GM10266 (cell line): Measurements from ENCODE around the gene ITPR3.

Experiments
- DNase-seq: peaks from one replicate; pipeline ENCODE4 v3.0.0; 2012; ENCODE audit errors: extremely low spot score
- TF ChIP-seq, protein P1 (sequence below): IDR thresholded peaks from 2 replicates; pipeline ENCODE4 v1.5.1; 2012; ENCODE audit warnings: mild to moderate bottlenecking, low read depth; ENCODE audit not compliant: control insufficient read depth, insufficient read depth; ENCODE audit errors: missing control alignments

ITPR3 gene

DNA sequence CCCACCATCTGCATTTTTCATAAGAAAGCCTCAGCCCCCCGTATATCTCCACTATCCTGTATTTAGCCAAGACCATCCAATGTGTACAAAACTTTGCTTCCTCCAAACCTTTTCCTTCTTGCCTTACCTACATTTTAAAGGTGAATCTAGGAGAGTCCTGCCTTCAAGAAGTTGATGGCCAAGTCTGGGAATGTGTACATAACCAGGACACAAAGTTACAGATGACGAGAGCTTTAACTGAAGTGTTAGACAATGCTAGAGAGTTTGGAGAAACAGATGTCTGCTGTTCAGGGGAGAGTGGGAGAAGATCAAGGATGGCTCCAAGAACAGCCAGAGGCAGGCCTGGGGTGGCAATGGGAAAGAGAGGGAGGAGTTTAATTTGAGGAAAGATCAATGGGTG is 92.7 kb downstream of the ITPR3 start:
- TF ChIP-seq, protein P1, sequence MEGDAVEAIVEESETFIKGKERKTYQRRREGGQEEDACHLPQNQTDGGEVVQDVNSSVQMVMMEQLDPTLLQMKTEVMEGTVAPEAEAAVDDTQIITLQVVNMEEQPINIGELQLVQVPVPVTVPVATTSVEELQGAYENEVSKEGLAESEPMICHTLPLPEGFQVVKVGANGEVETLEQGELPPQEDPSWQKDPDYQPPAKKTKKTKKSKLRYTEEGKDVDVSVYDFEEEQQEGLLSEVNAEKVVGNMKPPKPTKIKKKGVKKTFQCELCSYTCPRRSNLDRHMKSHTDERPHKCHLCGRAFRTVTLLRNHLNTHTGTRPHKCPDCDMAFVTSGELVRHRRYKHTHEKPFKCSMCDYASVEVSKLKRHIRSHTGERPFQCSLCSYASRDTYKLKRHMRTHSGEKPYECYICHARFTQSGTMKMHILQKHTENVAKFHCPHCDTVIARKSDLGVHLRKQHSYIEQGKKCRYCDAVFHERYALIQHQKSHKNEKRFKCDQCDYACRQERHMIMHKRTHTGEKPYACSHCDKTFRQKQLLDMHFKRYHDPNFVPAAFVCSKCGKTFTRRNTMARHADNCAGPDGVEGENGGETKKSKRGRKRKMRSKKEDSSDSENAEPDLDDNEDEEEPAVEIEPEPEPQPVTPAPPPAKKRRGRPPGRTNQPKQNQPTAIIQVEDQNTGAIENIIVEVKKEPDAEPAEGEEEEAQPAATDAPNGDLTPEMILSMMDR: no peak
- no peak for DNase-seq

DNA sequence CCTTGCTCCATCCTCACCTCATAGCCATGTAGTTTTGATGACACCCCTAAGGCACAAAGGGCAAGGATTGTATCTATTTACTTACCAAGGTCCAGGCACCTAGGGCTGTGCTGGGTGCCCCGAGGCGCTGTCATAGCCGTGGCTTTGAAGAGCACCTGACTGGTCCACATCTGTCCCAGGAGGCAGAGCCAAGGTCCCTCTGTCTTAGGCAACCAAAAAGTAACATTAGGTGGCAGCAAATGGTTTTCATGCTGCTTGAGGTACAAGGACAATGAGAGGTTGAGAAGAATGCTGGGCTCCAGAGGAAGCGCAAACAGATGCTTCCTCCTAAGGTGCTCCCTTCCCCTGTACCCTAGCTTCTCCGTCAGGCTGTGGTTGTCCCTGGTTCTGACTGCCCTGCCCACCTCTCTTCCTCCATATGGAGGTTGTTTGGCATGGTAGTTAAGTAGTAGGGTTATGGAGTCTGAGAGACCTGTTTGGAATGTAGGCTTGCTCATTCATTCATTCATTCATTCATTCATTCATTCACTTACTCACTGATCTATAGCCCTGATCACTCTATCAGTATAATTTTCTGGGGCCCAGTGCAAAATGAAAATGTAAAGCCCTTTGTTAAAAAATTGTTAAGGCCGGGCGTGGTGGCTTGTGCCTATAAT is 93.4 kb downstream of the ITPR3 start:
- no peak for DNase-seq
- TF ChIP-seq, protein P1: no peak

DNA sequence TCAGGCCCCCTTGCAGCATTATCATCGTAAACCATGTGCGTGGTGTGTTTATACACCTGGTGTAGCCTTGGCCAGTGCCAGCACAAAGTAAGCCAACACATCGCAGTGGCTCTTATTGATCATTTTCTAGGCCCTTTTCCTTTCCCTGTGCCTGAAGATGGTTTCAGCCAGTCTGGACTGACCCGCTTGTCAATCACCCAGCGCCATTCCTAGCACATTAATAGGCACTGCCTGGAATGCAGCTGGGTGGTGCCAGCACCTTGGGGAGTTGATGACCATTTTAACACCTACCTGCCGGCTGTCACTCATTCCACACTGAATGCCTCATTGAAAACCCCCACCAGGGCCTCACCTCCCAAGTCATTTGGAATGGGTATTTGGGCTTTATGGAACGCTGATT is 95.3 kb downstream of the ITPR3 start:
- TF ChIP-seq, protein P1: no peak
- DNase-seq: no peak

DNA sequence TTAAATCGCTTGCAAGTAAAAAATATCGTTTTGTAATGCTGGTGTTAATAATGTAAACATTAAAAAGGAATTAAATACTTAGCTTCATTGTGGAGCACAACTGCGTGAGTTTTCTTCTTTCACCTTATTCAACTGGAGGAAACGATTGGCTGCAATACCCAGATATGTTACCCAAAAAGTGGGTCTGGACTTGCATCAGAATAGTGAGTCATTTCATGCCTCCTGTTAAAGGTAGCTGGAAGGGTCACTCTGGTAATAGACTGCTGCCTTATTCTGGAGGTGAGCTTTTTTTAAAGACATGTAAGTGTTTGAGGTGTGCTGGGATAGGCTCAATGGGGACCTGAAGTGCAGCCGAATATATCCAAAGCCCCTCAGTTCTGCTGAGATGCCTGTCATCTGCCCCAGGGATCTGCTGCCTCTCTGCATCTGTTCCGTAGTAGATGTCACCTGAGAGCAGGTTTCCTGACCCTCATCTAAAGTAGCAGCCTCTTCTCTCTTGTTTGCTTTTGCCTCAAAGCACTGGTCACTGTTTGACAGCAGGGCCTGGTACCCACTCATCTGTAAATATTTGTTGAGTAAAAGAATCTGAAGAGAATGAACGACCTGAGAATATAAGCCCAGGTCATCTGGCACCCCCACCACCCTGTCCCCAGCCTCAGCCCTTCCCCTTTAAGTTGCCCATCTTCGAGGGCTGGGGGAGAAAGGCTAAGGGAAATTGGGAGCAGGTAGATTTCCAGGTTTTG is 95.9 kb downstream of the ITPR3 start:
- TF ChIP-seq, protein P1: no peak

DNA sequence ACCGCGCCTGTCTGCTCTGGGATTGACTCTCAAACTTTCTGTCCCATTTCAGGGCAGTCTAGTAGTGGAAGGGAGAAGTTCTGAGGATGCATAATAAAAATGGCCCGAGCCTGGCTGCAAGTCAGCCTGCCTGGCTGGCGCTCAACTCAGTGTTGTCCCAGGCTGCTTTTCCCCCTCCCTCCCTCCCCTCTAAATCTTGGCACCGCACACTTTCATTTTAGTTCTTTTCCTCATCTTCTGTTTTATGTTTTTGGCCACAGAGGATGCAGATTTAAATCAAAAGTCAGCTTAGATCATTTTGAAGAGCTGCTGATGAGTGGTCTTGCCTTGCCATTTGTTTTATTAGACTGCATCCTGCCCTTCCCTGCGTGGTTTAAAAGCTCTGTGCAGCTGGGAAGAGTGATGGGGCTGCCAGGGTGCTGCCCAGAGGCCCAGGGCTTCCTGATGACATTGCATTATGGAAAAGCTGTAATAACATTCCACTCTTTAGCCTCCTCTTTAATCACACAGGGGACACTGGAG is 96.9 kb downstream of the ITPR3 start:
- no peak for DNase-seq
- TF ChIP-seq, protein P1: no peak

More for the DNA sequence above, 95.9 kb downstream of the ITPR3 start:
- no peak for DNase-seq

DNA sequence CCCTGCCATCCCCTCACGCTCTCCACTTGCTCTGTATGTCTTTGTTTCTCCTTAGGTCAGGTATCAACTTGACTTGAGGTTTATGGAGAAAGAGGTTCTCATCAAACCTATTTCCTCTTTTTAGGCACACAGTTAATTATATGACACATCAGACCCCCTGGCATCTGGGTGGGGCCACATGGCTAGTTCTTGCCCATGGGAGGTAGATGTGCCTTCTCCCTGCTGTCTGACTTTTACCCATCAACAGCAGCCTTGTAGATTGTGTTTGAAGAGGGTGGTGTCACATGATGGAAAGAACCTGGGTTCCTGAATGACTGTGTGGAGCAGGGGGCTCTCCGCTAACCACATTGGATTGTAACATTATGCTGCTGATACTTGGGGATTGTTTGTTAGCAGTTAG is 97.6 kb downstream of the ITPR3 start:
- DNase-seq: no peak

More for the DNA sequence above, 97.6 kb downstream of the ITPR3 start:
- TF ChIP-seq, protein P1: no peak
